GM13976 (cell line): Measurements from ENCODE around the gene IFNG.

ENCODE experiments used
- DNase-seq: peaks from one replicate; pipeline ENCODE4 v3.0.0; 2012; ENCODE audit warnings: low spot score
- CTCF ChIP-seq: IDR thresholded peaks from 2 replicates; pipeline ENCODE4 v1.5.1; 2012; ENCODE audit warnings: borderline replicate concordance, mild to moderate bottlenecking; ENCODE audit not compliant: insufficient read depth; ENCODE audit errors: extremely low read depth, missing control alignments, control extremely low read depth
- in situ Hi-C: fragments of 300-500 bp; cut with MboI; formaldehyde crosslinking; loops from one replicate; pipeline ENCODE4 v1.12.0; 2022; ENCODE audit warnings: low sequenced_read_pairs, mixed read lengths, inconsistent platforms; ENCODE audit not compliant: unreplicated experiment

The IFNG gene

GRCh38 chr12:68169213-68169889, 9.8 kb upstream of the IFNG start:
- no peak for TF ChIP-seq CTCF
- in situ Hi-C loops = no loop called here
- DNase-seq = no peak

- DNase-seq = no peak
- in situ Hi-C loops = no loop called here
- no peak for TF ChIP-seq CTCF
Observed at GRCh38 chr12:68166317-68166831, 6.8 kb upstream of the IFNG start.

- TF ChIP-seq CTCF = no peak
- DNase-seq = no peak
- in situ Hi-C loops = no loop called here
Observed at GRCh38 chr12:68163560-68164081, 4.1 kb upstream of the IFNG start.

- in situ Hi-C loops = no loop called here
- no peak for TF ChIP-seq CTCF
- no peak for DNase-seq
Observed at GRCh38 chr12:68162374-68162773, 2.8 kb upstream of the IFNG start.

- in situ Hi-C loops = no loop called here
- TF ChIP-seq CTCF = peak; percentile 11
- no peak for DNase-seq
Observed at GRCh38 chr12:68158432-68158831, 1.1 kb downstream of the IFNG start.

GRCh38 chr12:68157380-68157779, 2.2 kb downstream of the IFNG start:
- in situ Hi-C loops = no loop called here
- no peak for DNase-seq
- no peak for TF ChIP-seq CTCF
